HepG2 (cell line): ENCODE measurements around the gene ATP12A. TPM values are rescaled to one million over a fixed set of nuclear protein-coding genes. Genes with fewer than 3 reads are reported as not detected.

Experiments used
- ATAC-seq: fragments of 200-7000 bp; cut with Tn5 transposase; 3 replicates; pipeline ENCODE4 v1.9.1; 2020; ENCODE audit warnings: mild to moderate bottlenecking, moderate library complexity
- BruUV-seq: library from RNA; stranded (reverse); fragments of 400-500 nt; replicated peaks from 2 replicates; lab custom pipeline; 2021; lab: Mats Ljungman, UMichigan
- CTCF ChIA-PET: fragments of 300-600 bp; formaldehyde crosslinking; extraction: SDS; loops from one replicate; lab custom pipeline; 2021; ENCODE audit warnings: low total read pairs, inconsistent platforms, low intra/inter-chr PET ratio; lab: Yijun Ruan, JAX
- POLR2A ChIA-PET: fragments of 350-600 bp; sonication (Branson Sonifier 250); formaldehyde crosslinking; loops from one replicate; lab custom pipeline; 2020; ENCODE audit warnings: antibody characterized with exemption, inconsistent platforms; lab: Yijun Ruan, JAX
- DNase-seq: peaks from one replicate; pipeline ENCODE4 v3.0.0-alpha.2; 2015; ENCODE audit warnings: low spot score
- FAIRE-seq: peaks from 3 replicates; lab custom pipeline; 2011; peaks lifted over from hg19 to GRCh38; lab: Jason Lieb, UNC
- H2AFZ ChIP-seq: one replicate; pipeline ENCODE4 v1.6.1; 2011; ENCODE audit warnings: low read length, inconsistent platforms
- H3K27ac ChIP-seq: fragments of 300-600 bp; 3 replicates; pipeline ENCODE4 v1.8.0; 2011; ENCODE audit warnings: mixed run types, mild to moderate bottlenecking, mixed read lengths, low read length, inconsistent platforms; ENCODE audit not compliant: insufficient read depth; ENCODE audit errors: extremely low read length
- H3K27me3 ChIP-seq, 2 experiments: fragments of 200-600 bp in 1 of 2; 2 replicates in 1 of 2; 3 replicates in 1 of 2; pipeline versions ENCODE4 v1.6.0 to v1.8.0; 2011; ENCODE audit warnings: low read length in 2 of 2, mild to moderate bottlenecking in 2 of 2, moderate library complexity in 2 of 2, inconsistent platforms in 1 of 2; ENCODE audit not compliant: insufficient read depth in 2 of 2, control insufficient read depth in 1 of 2
- H3K36me3 ChIP-seq, 2 experiments: fragments of 200-600 bp in 1 of 2; replicated peaks in 1 of 2; 2 replicates in 1 of 2; 3 replicates in 1 of 2; pipeline versions ENCODE4 v1.5.1 to v1.8.0; 2011; ENCODE audit warnings: low read length in 2 of 2, inconsistent platforms in 1 of 2; ENCODE audit not compliant: insufficient read depth in 2 of 2, control insufficient read depth in 1 of 2
- H3K4me1 ChIP-seq: 2 replicates; pipeline ENCODE4 v1.5.1; 2012; ENCODE audit warnings: low read length, inconsistent platforms; ENCODE audit not compliant: insufficient read depth
- H3K4me2 ChIP-seq: 2 replicates; pipeline ENCODE4 v1.6.0; 2011; ENCODE audit warnings: low read depth, low read length, inconsistent platforms
- H3K4me3 ChIP-seq, 3 experiments: fragments of 200-600 bp in 1 of 3; sonication (generic), shearing (Covaris generic) in 1 of 3; replicated peaks in 1 of 3; 2 replicates each; pipeline ENCODE4 v1.5.1; 2011 to 2016; ENCODE audit warnings: low read length in 3 of 3, inconsistent platforms in 2 of 3, low read depth in 2 of 3, mild to moderate bottlenecking in 2 of 3, control low read depth in 1 of 3, mixed read lengths in 1 of 3; ENCODE audit not compliant: insufficient read depth in 1 of 3
- H3K79me2 ChIP-seq: one replicate; pipeline ENCODE4 v1.6.1; 2011; ENCODE audit warnings: low read length, inconsistent platforms; ENCODE audit not compliant: insufficient read depth
- H3K9ac ChIP-seq: 2 replicates; pipeline ENCODE4 v1.6.0; 2011; ENCODE audit warnings: mild to moderate bottlenecking, low read depth, low read length, inconsistent platforms; ENCODE audit not compliant: insufficient read depth
- H3K9me3 ChIP-seq: 2 replicates; pipeline ENCODE4 v1.5.1; 2012; ENCODE audit warnings: mild to moderate bottlenecking, low read length
- H4K20me1 ChIP-seq: 2 replicates; pipeline ENCODE4 v1.6.0; 2011; ENCODE audit warnings: inconsistent platforms, mild to moderate bottlenecking, low read length, moderate library complexity; ENCODE audit not compliant: insufficient read depth
- CBX2 ChIP-seq, 2 experiments: fragments of 200-600 bp in 1 of 2; sonication (generic); formaldehyde crosslinking in 1 of 2; IDR thresholded peaks; 2 replicates each; pipeline versions ENCODE4 v1.7.0 to v1.8.1; 2018 to 2022; ENCODE audit warnings: low read depth in 2 of 2, low read length in 1 of 2, mild to moderate bottlenecking in 1 of 2, missing genetic modification reagents in 1 of 2
- HDAC2 ChIP-seq: sonication (generic); formaldehyde crosslinking; IDR thresholded peaks from 2 replicates; pipeline ENCODE4 v1.4.0; 2020; ENCODE audit warnings: missing genetic modification reagents
- KDM5B ChIP-seq: sonication (generic); formaldehyde crosslinking; IDR thresholded peaks from 2 replicates; pipeline ENCODE4 v1.4.0; 2020; ENCODE audit warnings: missing genetic modification reagents, mild to moderate bottlenecking, borderline replicate concordance
- PHF20 ChIP-seq: sonication (generic); formaldehyde crosslinking; IDR thresholded peaks from 2 replicates; pipeline ENCODE4 v1.5.0; 2020; ENCODE audit warnings: mild to moderate bottlenecking, missing genetic modification reagents
- TEF ChIP-seq: sonication (generic); formaldehyde crosslinking; IDR thresholded peaks from 2 replicates; pipeline ENCODE4 v1.5.0; 2020; ENCODE audit warnings: missing genetic modification reagents
- ZBTB34 ChIP-seq: sonication (generic); formaldehyde crosslinking; IDR thresholded peaks from 2 replicates; pipeline ENCODE4 v1.8.0; 2022; ENCODE audit warnings: mild to moderate bottlenecking, missing genetic modification reagents
- ZFP90 ChIP-seq: sonication (generic); formaldehyde crosslinking; IDR thresholded peaks from 2 replicates; pipeline ENCODE4 v1.8.0; 2022; ENCODE audit warnings: missing genetic modification reagents, mild to moderate bottlenecking, inconsistent platforms, borderline replicate concordance
- ZNF20 ChIP-seq: sonication (generic); formaldehyde crosslinking; IDR thresholded peaks from 2 replicates; pipeline ENCODE4 v1.4.0; 2020; ENCODE audit warnings: mild to moderate bottlenecking, moderate library complexity, missing genetic modification reagents
- ZNF546 ChIP-seq: sonication (generic); formaldehyde crosslinking; conservative IDR thresholded peaks from 2 replicates; pipeline ENCODE4 v1.8.1; 2023; ENCODE audit warnings: mild to moderate bottlenecking, missing genetic modification reagents
- ZNF563 ChIP-seq: sonication (generic); formaldehyde crosslinking; IDR thresholded peaks from 2 replicates; pipeline ENCODE4 v1.8.0; 2022; ENCODE audit warnings: mild to moderate bottlenecking, moderate library complexity, missing genetic modification reagents
- ZNF639 ChIP-seq: conservative IDR thresholded peaks from 2 replicates; pipeline ENCODE4 v1.6.1; 2018; ENCODE audit warnings: missing genetic modification reagents
- WGBS: methylation state at CpG from one replicate; pipeline ENCODE4 v1.1.6; 2017; ENCODE audit warnings: low lambda C conversion rate; 5-methylcytosine and 5-hydroxymethylcytosine counted together
- in situ Hi-C: cut with HindIII; loops from 2 replicates; pipeline ENCODE4 v1.10.0; 2017; ENCODE audit warnings: low pct_unique_long_range_greater_than_20kb; ENCODE audit not compliant: extremely low pct_ligation_motif_present
- intact Hi-C: fragments of 100-400 bp; cut with micrococcal nuclease; formaldehyde crosslinking; loops from one replicate; pipeline ENCODE4 v1.10.0; 2022; ENCODE audit not compliant: unreplicated experiment
- polyA plus RNA-seq, 8 experiments: library from polyadenylated mRNA; depleted of rRNA in 3 of 8; stranded (reverse) in 7 of 8; unstranded in 1 of 8; fragments of >200 nt; fragmentation: Illumina TruSeq in 4 of 8; extraction: Trizol in 4 of 8; gene quantifications; 2 replicates each; pipeline versions ENCODE4 v1.2.1 to v1.2.3, GENCODE V29; 2011 to 2016; ENCODE audit warnings: low read depth in 4 of 8, missing spikeins in 1 of 8, mixed read lengths in 1 of 8; ENCODE audit not compliant: insufficient read depth in 1 of 8
- total RNA-seq, 5 experiments: library from RNA; depleted of rRNA; stranded (reverse); fragments of >200 nt; fragmentation: Illumina TruSeq; extraction: Trizol; gene quantifications; 2 replicates each; pipeline ENCODE4 v1.2.3, GENCODE V29; 2016; ENCODE audit warnings: low read depth in 1 of 5
- TF ChIP-seq, protein P1 (sequence below): sonication (generic); formaldehyde crosslinking; IDR thresholded peaks from 2 replicates; pipeline ENCODE4 v1.4.0; 2020; ENCODE audit warnings: mild to moderate bottlenecking, missing genetic modification reagents

ATP12A gene
- total and polyA plus RNA-seq, 2 of the 13 experiments (the other 11 are each of a cell fraction or from before 2014, with no cell fraction given): not detected

GRCh38 chr13:24747248-24748060 lies 67.2 kb downstream of the ATP12A start (continued):
- TF ChIP-seq KDM5B (CRISPR knock-in tag): no peak
- TF ChIP-seq PHF20 (CRISPR knock-in tag): no peak
- TF ChIP-seq ZNF639 (CRISPR knock-in tag): no peak
- TF ChIP-seq CBX2 (IDR thresholded peaks at IDR 0.05; ENCODE audit: low read depth, low read length): no peak
- TF ChIP-seq CBX2 (CRISPR knock-in tag; IDR thresholded peaks at IDR 0.05; ENCODE audit: low read depth): no peak

DNA sequence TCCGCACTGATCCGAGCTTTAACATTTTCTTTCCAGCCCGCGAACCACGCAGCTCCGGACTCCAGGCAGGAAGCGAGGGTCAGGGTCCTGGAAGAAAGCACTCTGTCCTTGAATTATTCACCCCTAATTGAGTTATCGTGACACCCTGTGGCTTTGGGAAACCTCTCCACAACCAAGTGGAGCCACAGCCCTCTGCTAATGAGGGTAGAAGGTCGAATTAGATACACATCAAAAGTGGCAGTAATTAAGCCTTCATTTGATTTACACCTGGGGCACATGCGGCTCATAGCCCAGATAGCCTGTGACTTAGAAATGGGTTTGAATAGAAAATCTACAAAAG lies 67.8 kb downstream of the ATP12A start:
- in situ Hi-C loops: no loop called here
- Histone ChIP-seq H3K4me1 (no peaks in the 10 kb centered on the region), H3K36me3 (no peaks in the 10 kb centered on the region), H3K9ac (no peak overlapping the region)
- ATAC-seq (no peak), FAIRE-seq (no peak)
- TF ChIP-seq ZFP90 (CRISPR knock-in tag) (no peak), ZBTB34 (no peak), ZNF563 (no peak), ZNF20 (CRISPR knock-in tag) (no peak), ZNF546 (no peak), TEF (no peak), HDAC2 (CRISPR knock-in tag) (no peak)
- TF ChIP-seq, protein P1, sequence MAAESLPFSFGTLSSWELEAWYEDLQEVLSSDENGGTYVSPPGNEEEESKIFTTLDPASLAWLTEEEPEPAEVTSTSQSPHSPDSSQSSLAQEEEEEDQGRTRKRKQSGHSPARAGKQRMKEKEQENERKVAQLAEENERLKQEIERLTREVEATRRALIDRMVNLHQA (CRISPR knock-in tag): no peak
- TF ChIP-seq, all 625 proteins: peak for 0
- Histone ChIP-seq H4K20me1 (no peaks in the 10 kb centered on the region), H3K9me3 (no peaks in the 10 kb centered on the region), H3K27ac (no peak overlapping the region), H3K4me2 (peak overlapping the region; percentile 55; the same call in 1 of the 2 replicates), H2AFZ (no peak overlapping the region), H3K27me3 (peaks cover 2 to 21% of the 10 kb centered on the region in 2 experiments; a peak in 2 of 5 replicates), H3K4me3 (peak overlapping the region in 1 of 3 experiments; percentile 52; a peak in 1 of 6 replicates), H3K79me2 (no peaks in the 10 kb centered on the region)
- intact Hi-C loops: no loop called here
- CTCF ChIA-PET: no interaction called here
- WGBS: 2% methylated on average over 6 of the region's 10 CpGs
- POLR2A ChIA-PET: no interaction called here
- DNase-seq: no peak
- no TSS peak for BruUV-seq
